HG02885 (cell line): ENCODE measurements around the gene WDR87.

Source experiments
- ATAC-seq: cut with Tn5 transposase; IDR thresholded peaks from one replicate; pipeline ENCODE4 v1.9.1; 2021; ENCODE audit warnings: mild to moderate bottlenecking; ENCODE audit not compliant: unreplicated experiment, poor library complexity

Gene WDR87

DNA sequence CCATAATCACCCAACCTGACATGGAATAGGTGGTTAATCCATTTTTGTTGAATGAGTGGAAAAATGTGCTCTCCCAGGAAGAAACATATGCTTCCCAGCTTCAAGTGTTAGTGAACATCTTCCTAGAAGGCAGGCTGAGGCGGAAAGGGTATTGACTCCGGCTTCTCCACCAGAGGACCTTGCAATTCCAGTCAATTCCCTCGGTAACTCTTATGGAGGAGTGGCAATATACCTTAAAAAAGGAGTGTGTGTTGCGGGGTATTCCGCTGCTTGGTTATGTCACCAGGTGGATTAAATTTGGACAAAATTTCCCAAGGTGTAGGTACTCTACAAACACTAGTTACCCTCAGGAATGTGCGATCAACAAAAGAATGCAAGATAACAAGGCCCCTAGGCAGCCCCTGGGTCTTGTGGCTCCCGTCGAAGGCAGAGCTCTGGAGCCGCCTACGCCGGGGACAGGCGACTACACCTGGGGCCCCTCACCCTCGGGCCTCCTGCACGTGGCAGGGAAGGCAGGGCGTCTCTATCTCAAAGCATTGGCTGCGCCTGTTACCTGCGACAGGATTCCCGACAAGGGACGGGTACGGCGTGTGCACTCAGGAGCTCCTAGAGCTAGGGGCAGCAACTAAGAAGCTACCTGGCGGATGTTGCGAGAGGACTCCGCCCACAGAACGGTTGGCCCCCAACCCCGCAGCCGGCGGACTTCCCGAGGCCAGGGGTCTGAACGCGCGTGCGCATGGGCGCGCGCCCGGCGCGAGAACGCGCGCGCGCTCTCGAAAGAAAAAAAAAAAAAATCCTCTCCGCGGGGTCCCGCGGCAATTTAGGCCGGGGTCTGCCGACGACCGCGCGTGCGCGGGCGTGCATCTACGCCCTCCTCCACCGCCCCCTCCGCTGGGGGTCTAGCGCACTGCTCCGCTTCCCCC lies at the start of gene WDR87:
Gene WDR87 (minus strand): TSS at position 649 of the 923 bp plus-strand sequence. CDS start 8,355 bp downstream, outside the sequence.
- ATAC-seq = peak; percentile 24

DNA sequence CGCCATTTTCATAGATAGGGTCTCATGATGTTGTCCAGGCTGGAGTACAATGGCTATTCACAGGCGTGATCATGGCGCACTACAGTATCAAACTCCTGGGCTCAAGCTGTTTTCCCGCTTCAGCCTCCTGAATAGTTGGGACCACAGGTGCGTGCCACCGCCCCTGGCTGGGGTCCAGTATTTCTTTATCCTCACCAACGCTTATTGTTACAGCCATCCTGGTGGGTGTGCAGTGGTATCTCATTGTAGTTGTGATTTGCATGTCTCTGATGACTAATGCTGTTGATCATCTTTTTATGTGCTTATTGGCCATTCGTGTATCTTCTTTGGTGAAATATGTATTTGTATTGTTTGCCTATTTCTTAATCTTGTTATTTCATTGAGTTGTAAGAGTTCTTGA lies 49.6 kb upstream of the WDR87 start:
- no peak for ATAC-seq

DNA sequence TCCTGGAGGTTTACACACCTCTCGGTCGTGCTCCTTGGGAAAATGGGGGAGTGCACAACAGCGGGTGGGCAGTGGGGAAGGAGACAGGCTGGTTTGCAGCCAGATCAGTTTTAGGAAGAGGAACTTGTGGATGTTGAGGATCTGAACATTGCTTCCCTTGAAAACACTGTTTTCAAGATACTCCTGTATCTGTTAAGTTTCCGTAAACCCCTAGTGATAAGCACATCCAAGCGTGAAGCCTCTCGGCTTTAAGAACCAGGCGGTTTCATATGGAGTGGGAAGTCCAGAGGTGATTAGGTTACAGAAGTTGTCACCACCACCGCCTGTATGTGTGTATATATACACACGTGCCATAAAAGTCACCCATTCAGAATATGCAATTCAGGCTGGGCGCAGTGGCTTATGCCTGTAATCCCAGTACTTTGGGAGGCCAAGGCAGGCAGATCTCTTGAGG lies 48.1 kb upstream of the WDR87 start:
- no peak for ATAC-seq

DNA sequence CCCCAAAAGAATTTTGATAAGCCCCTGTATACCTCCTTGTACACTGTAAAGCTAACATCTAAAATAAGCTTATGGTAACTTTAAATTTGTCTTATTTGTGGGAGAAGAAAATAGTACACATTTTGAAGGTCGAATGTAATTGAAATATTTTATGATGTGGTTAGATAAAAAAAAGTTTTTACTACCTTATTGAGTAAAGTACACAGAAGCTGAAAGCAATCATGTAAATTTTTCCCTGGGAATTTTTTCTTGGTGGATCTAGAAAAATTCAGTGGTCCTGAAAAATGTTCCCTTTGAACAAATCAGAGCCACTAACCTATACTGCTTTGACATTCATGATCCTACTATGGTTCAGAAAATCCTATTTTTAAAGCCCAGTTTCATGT lies 47.5 kb upstream of the WDR87 start:
- no peak for ATAC-seq

DNA sequence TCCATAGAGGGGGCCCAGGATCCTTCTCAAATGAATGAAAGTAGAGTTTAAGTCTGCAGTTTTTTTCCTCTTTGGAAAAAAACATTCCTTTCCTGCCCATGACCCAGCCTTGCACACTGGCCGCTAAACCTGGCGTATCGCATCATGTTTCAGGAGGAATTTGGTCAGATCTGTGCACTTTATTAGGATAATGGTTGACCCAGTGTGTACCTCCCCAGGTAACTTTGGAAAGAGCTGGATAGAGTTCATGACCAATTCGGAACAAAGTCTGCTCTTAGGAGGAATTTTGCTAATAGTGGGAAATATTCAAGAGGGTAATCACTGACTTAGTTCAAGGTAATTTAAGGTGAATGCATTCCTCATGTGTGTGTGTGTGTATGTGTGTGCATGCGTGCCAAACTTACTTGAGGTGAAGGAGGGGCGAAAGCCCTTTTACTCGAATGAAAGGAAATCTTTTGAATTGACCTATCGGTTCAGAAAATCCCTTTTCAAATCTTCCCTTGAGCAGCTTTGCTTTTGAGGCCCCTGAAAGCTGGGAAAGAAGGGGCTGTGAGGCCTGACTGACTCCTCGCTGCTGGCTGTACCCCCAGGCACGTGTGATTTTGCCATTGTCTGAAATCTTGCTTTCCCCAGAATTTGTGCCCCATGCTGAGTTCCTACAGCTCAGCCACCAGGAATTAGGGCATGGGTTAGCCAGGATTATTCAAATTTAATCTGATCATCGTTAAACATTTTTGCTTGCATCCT lies 47.0 kb upstream of the WDR87 start:
- no peak for ATAC-seq

DNA sequence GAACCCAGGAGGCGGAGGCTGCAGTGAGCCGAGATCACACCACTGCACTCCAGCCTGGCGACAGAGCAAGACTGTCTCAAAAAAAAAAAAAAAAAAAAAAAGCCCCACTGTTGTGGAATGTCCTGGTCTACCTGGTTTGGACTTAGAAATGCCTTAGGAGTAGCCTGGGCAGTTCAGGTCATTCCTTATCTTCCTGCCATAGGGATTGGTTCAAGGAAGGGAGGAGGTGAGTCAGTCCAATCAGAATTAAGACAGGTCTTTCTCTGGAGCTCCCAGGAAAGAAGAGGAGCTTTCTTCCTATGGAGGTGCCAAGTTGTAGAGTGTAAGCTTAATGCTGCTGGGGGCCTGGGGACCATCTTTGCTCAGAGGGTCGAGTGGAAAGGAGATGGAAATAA lies 45.4 kb upstream of the WDR87 start:
- ATAC-seq = no peak

DNA sequence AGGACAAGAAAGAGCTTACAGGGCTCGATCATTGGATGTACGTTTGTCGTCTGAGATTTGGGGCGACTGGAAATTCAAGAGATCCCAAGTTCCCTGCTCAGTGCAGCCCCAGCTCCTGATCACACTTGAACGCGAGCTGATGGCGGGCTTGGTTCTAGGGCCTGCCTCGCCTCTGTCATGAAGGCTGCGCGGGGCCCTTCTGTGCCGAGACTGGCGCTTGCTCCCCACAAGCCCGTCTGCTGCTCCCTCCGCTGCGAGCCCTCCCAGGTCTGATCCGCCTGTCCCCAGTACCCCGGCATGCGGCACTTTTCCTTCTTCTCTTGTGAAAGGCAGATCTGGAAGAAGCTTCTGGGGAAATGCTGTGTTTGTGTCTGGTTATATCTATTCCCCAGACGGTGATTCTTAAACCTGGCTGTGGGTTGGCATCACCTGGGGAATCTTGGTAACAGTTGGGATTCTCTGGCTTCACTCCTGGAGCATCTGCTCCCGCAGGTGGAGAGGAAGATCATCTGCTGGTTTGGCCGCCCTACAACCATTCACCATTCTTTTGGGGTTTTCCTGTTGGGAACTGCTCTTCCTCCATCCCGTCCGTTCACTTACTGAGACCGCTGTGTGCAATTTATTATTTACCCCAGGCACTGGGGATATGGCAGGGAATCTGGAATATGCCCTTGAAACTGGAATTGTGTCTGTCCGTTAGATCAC lies 44.2 kb upstream of the WDR87 start:
- no peak for ATAC-seq

DNA sequence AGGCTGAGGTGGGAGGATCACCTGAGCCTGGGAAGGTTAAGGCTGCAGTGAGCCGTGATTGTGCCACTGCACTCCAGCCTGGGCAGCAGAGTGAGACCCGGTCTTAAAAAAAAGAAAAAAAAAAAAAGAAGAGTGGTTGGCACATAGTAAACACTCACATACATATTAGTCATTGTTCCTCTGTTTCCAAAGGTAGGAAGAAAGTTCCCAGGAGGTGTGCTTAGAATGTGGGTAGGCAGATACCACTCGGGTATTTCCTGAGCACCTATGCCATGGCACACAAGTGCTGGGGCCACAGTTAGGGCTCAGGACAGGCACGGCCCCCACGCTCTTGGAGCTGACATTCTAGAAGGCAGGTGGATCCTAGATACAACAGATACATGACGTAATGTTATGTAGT lies 42.0 kb upstream of the WDR87 start:
- no peak for ATAC-seq

DNA sequence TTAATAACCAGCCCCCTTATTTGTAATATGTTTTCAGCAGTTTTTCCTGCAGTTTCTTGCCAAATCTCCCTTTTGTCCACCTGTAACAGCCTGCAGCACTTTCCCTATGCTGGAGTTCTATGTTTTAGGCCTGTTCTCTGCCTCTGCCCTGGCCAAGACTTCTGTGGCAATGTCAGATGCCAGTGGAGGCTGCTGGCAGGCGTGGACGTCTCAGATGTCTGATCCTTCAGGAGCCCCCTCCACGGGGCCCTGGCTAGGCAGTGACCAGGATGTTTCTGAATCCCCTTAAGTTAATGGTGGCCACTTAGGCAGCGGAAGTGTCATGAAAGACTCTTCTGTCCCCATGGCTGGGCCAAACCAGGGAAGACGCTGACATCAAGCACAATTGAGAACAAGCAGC lies 41.4 kb upstream of the WDR87 start:
- ATAC-seq = no peak

DNA sequence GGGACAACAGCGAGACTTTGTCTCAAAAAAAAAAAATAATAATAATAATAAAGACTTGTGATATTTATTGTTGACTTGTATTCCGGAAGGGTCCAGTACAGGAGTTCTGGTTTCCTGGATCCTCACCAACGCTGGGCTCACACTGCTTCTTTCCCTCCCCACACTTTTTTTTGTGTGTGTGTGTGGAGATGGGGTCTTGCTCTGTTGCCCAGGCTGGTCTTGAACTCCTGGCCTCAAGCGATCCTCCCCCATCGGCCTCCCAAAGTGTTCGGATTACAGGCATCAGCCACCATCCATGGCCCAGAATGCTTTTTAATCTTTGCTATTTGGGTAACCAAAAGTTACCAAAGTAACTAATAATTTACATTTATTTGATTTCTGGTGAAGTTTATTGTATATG lies 39.7 kb upstream of the WDR87 start:
- ATAC-seq = no peak

DNA sequence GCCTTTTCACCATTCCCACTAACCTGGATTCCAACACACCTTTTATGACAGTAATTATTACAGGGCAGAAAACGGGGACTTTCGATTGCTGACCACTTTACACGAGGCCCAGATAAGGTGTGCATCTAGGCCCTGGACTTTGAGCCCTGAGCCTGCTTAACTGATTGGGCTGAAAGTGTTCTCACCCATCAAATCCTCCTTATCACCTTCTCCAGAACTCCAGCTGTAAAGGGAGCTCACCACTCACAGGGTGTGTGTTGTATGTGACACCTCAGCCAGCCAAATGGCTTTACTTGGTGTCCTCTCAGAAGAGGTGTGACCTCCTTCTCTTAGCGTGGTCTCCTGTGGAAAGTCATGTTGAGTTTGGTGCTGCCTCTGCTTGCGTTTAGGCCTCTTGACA lies 37.1 kb upstream of the WDR87 start:
- ATAC-seq = no peak

DNA sequence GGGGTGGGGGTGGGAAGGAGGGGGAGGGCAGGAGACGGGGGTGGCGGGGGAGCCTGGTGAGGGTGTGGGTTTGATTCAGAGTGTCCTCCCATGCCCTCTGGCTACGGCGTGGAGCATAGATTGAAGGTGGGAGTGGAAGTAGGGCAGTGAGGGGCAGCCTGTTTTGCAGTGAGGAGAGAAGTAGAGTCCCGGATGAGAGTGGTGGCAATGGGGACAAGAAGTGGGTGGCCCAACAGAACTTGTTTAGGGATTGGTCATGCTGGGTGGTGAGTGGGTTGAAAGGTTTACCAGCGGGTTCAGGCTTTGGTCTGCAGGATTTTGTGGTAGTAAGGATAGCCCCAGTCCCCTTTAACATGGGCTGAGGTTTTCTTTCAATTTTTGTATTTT lies 36.1 kb upstream of the WDR87 start:
- no peak for ATAC-seq

DNA sequence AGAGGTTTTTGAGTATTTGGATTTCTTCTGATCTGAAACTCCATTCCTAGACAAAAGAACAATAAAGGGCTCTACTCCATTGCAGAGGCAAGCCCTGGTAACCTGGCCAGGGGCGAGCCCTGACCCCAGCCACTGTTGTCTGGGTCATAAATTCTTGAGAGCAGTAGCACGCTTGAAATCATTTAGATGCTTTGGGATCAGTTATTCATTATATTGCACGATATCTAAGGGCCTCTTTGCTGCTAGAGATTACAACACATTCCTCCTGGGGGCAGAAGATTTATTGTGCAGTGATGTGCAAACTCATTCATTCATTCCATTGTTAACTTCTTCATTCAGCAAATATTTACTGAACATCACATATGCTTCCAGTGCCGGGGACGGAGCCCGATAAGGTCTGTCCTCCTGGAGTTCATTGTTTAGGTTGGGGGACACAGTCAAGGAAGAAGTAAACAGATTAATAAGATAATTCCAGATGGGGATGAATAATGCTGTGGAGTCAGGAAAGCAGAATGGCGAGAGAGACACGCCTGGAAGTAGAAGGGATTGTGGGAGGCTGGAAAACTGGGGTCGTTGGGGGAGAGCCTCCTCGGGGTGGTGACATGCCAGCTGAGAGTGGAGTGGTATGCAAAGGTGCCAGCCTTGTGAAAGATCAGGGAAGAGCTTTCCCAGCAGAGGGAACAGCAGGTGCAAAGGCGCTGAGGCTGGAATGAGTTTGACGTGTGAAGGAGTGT lies 35.6 kb upstream of the WDR87 start:
- no peak for ATAC-seq

DNA sequence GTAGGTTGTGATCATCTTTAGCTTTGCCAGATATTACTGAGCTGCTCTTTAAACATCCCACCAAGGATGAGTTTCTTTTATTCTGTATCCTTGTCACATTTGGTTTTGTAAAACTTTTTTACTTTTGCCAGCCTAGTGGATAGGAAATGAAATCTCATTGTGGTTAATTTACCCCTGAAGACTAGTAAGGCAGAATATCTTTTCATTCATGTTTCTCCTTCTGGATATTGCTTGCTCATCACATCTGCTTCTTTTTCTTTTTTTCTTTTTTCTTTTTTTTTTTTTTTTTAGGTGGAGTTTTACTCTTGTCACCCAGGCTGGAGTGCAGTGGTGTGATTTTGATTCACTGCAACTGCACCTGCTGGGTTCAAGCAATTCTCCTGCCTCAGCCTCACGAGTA lies 32.0 kb upstream of the WDR87 start:
- no peak for ATAC-seq

DNA sequence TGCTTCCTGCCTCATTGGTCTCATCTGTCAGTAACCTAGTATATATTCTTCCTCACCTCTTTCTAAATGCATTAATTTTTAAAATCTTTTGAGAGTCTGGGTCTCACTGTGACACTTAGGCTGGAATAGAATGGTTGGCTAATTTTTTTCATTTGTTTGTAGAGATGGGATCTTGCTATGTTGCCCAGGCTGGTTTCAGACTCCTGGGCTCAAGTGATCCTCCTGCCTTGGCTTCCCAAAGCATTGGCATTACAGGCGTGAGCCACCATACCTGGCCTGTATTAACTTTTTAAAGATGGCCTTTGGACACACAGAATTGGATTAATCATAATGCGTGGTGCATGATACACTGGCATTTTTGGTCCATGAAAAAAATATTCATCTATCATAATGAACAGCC lies 30.5 kb upstream of the WDR87 start:
- ATAC-seq = no peak

DNA sequence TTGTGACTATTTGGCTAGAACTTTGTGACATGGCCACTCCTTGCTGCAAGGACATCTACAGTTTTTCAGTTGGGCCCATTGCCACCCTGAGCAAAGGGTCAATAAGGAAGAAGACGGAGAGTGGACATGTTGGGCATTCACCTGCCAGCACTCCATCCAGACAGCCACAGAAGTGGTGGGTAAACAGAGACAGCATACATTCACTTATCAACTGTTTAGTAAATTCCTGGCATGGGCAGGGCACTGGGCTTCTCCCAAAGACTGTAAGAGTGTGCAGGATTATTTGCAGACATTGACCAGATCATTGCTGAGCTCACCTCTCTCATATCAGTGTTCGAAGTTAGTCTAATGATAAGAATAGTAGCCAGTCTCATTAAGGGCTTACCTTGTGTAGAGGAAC lies 29.8 kb upstream of the WDR87 start:
- no peak for ATAC-seq

DNA sequence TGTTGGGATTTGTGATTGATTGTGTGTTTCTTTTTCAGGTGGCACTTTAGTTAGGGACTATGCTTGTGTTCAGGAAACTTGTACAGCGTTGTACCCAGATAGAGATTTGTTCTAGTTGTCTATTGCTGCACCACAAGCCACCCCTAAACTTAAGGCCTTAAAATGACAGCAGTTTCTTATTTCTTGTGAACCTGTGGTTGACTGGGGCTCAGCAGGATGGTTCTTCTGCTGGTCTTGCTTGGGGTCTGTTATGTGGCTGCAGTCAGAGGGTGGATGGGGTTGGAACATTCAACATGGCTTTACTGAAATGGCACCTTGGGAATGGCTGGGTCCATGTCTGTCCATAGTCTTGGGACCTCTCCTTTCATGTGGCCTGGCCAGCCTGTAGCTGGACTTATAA lies 28.9 kb upstream of the WDR87 start:
- no peak for ATAC-seq

DNA sequence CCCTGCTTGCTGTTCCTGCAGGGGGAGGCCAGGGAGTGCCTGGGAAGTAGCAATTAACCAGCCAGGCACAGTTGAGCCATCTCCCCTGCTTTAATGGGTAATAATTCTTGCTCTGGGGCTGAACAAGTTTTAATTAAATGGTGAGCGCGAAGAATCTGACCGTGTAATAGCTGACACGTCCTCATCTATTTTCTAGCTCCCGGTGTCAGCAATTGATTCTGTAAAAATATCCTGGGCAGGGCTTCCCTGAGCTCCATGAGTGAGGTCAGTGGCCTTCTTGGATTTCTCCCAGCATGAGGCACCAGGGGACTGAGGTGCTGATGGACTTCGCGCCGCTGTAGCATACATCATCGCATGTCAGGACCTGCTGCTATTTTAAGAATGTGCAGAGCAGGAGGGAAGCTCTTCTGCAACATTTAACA lies 27.6 kb upstream of the WDR87 start:
- no peak for ATAC-seq

DNA sequence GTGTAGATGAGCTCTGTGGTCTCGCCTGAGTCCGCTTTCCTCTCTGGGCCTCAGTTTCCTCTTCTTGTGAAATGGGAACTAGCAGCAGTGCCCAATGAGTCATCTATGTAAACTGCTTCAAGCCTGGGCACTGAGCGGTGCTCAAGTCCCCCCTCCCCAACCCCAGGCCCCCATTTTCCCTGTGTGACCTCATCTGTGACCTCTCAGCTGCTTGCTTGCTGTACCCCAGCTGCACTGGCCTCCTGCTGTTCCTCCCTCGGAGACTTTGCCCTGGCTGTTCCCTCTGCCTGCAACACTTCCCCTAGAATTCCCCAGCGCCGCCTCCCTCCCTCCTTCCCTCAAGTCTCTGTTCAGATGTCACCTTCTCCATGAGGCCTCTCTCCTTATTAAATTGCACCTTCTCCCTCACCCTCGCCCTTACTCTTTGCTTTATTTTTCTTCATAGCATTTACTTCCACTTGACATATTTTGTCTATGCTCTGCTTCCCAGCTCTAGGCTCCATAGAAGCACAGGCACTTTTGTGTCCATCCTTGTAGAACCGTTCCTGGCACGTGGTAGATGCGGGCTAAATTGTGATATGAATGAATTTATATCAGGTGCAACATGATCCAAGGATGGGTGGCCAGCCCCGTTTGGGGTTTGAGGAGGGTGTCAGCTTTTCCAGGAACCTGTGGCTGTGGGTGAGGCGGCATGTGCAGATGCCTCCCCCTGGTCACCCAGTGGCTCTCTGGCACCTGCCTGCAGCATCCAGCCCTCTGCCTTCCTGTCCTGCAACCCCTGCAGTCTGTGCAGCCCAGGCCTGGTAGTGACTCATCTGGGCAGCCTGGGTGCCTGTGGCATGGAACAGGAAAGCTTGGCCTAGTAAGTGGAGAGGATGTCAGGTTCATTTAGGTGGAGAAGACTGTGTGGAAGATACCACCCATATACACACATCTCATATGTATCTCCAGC lies 26.9 kb upstream of the WDR87 start:
- no peak for ATAC-seq
